GM12892 (cell line): ENCODE results near the gene VCL.

Source experiments
- POLR2A ChIP-seq: IDR thresholded peaks from 2 replicates; pipeline ENCODE4 v1.6.1; 2011; ENCODE audit warnings: low read depth, low read length, control low read depth
- POLR2AphosphoS5 ChIP-seq: IDR thresholded peaks from 2 replicates; pipeline ENCODE4 v1.6.1; 2011; ENCODE audit warnings: low read depth, low read length, control low read depth

DNA sequence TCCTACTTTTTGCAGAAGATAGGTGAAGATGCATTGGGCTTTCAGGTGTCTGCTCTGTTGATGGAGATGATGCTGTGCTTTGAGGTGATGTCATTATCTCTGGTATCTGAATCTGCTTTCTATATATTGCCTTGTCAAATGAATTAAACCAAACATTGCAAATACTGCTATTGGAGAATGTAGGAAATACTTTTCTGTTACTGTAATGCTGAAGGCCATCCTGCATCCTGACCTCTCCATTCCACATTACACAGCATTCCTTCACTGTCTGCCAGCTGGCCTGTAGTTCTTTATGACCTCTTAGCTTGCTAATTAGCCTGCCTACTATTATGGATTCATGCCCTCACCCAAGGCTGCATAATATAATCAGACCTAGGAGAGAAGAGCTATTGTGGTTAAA is 73.2 kb downstream of the VCL start:
- TF ChIP-seq POLR2AphosphoS5 = no peak
- no peak for TF ChIP-seq POLR2A
